Mesenchymal stem cell (in vitro differentiated cells and primary cell): Measurements from ENCODE around the gene ZC3H14. TPM values are rescaled to one million over a fixed set of nuclear protein-coding genes. Genes with fewer than 3 reads are reported as not detected.

ENCODE experiments used
- DNase-seq: peaks from one replicate; pipeline ENCODE4 v3.0.0-alpha.2; 2013
- H2AFZ ChIP-seq: one replicate; pipeline ENCODE4 v1.6.1; 2013; ENCODE audit warnings: low read depth, mild to moderate bottlenecking, control low read depth, inconsistent platforms, low read length, moderate library complexity
- H2AK5ac ChIP-seq: 2 replicates; pipeline ENCODE4 v1.6.1; 2013; ENCODE audit warnings: low read length, moderate library complexity, mild to moderate bottlenecking, inconsistent platforms; ENCODE audit not compliant: severe bottlenecking
- H2BK120ac ChIP-seq: one replicate; pipeline ENCODE4 v1.6.1; 2013; ENCODE audit warnings: low read depth, mild to moderate bottlenecking, inconsistent platforms, low read length, moderate library complexity
- H2BK12ac ChIP-seq, 2 experiments: one replicate each; pipeline ENCODE4 v1.6.1; 2013; ENCODE audit warnings: inconsistent platforms in 2 of 2, low read length in 2 of 2, mild to moderate bottlenecking in 2 of 2, moderate library complexity in 2 of 2, control low read depth in 1 of 2
- H2BK15ac ChIP-seq: one replicate; pipeline ENCODE4 v1.6.1; 2013; ENCODE audit warnings: mild to moderate bottlenecking, low read depth, inconsistent platforms; ENCODE audit not compliant: poor library complexity, severe bottlenecking
- H2BK5ac ChIP-seq: 2 replicates; pipeline ENCODE4 v1.6.1; 2013; ENCODE audit warnings: low read depth, mild to moderate bottlenecking, low read length, control low read depth, inconsistent platforms; ENCODE audit not compliant: poor library complexity, severe bottlenecking
- H3K14ac ChIP-seq, 2 experiments: one replicate each; pipeline ENCODE4 v1.6.1; 2013; ENCODE audit warnings: inconsistent platforms in 2 of 2, low read length in 2 of 2, control low read depth in 1 of 2, mild to moderate bottlenecking in 1 of 2, moderate library complexity in 1 of 2
- H3K18ac ChIP-seq, 2 experiments: one replicate each; pipeline ENCODE4 v1.6.1; 2013; ENCODE audit warnings: inconsistent platforms in 2 of 2, low read length in 2 of 2, control low read depth in 1 of 2, low read depth in 1 of 2, mild to moderate bottlenecking in 1 of 2
- H3K23ac ChIP-seq, 2 experiments: one replicate each; pipeline ENCODE4 v1.6.1; 2013; ENCODE audit warnings: inconsistent platforms in 2 of 2, low read length in 2 of 2, mild to moderate bottlenecking in 2 of 2, moderate library complexity in 2 of 2, control low read depth in 1 of 2
- H3K27ac ChIP-seq: 2 replicates; pipeline ENCODE4 v1.5.1; 2013; ENCODE audit warnings: mild to moderate bottlenecking, moderate library complexity, low read length, control low read depth, inconsistent platforms; ENCODE audit not compliant: poor library complexity, severe bottlenecking
- H3K27me3 ChIP-seq, 2 experiments: 2 replicates each; pipeline versions ENCODE4 v1.6.1 to v1.7.0; 2013; ENCODE audit warnings: low read length in 2 of 2, mild to moderate bottlenecking in 2 of 2, moderate library complexity in 2 of 2, control low read depth in 1 of 2, inconsistent platforms in 1 of 2; ENCODE audit not compliant: control insufficient read depth in 1 of 2, insufficient read depth in 1 of 2
- H3K36me3 ChIP-seq, 2 experiments: 2 replicates each; pipeline versions ENCODE4 v1.6.1 to v1.7.0; 2013; ENCODE audit warnings: low read length in 2 of 2, control low read depth in 1 of 2, inconsistent platforms in 1 of 2, low read depth in 1 of 2, mild to moderate bottlenecking in 1 of 2; ENCODE audit not compliant: insufficient read depth in 2 of 2, control insufficient read depth in 1 of 2
- H3K4ac ChIP-seq, 2 experiments: one replicate each; pipeline ENCODE4 v1.6.1; 2013; ENCODE audit warnings: inconsistent platforms in 2 of 2, low read length in 2 of 2, mild to moderate bottlenecking in 2 of 2, moderate library complexity in 2 of 2, control low read depth in 1 of 2, low read depth in 1 of 2
- H3K4me1 ChIP-seq: 2 replicates; pipeline ENCODE4 v1.6.1; 2013; ENCODE audit warnings: low read depth, low read length, control low read depth; ENCODE audit not compliant: control insufficient read depth, insufficient read depth
- H3K4me2 ChIP-seq: 2 replicates; pipeline ENCODE4 v1.6.1; 2013; ENCODE audit warnings: low read length, mild to moderate bottlenecking, inconsistent platforms; ENCODE audit not compliant: poor library complexity, severe bottlenecking
- H3K4me3 ChIP-seq, 2 experiments: 2 replicates each; pipeline versions ENCODE4 v1.5.1 to v1.7.0; 2013; ENCODE audit warnings: low read length in 2 of 2, mild to moderate bottlenecking in 2 of 2, control low read depth in 1 of 2, low read depth in 1 of 2; ENCODE audit not compliant: insufficient read depth in 1 of 2
- H3K79me1 ChIP-seq: replicated peaks from 2 replicates; pipeline ENCODE4 v1.6.1; 2013; ENCODE audit warnings: mild to moderate bottlenecking, control low read depth, low read length, inconsistent platforms; ENCODE audit not compliant: poor library complexity, severe bottlenecking
- H3K9ac ChIP-seq: 2 replicates; pipeline ENCODE4 v1.7.0; 2013; ENCODE audit warnings: mild to moderate bottlenecking, low read length, moderate library complexity
- H3K9me3 ChIP-seq: 2 replicates; pipeline ENCODE4 v1.7.0; 2013; ENCODE audit warnings: mild to moderate bottlenecking, low read length; ENCODE audit not compliant: control insufficient read depth
- H4K8ac ChIP-seq: one replicate; pipeline ENCODE4 v1.6.1; 2013; ENCODE audit warnings: inconsistent platforms, mild to moderate bottlenecking, low read length, moderate library complexity
- H4K91ac ChIP-seq: one replicate; pipeline ENCODE4 v1.6.1; 2013; ENCODE audit warnings: mild to moderate bottlenecking, low read length, inconsistent platforms
- WGBS: methylation state at CpG from one replicate; pipeline ENCODE4 v1.1.7; 2013; ENCODE audit warnings: mixed read lengths; 5-methylcytosine and 5-hydroxymethylcytosine counted together
- small RNA-seq: library from polyadenylated mRNA; stranded (forward); fragments of <200 nt; extraction: miRNeasy Mini kit (QIAGEN cat#:217004); gene quantifications from one replicate; pipeline ENCODE3, GENCODE V24; 2013; ENCODE audit warnings: low read depth

The ZC3H14 gene

DNA sequence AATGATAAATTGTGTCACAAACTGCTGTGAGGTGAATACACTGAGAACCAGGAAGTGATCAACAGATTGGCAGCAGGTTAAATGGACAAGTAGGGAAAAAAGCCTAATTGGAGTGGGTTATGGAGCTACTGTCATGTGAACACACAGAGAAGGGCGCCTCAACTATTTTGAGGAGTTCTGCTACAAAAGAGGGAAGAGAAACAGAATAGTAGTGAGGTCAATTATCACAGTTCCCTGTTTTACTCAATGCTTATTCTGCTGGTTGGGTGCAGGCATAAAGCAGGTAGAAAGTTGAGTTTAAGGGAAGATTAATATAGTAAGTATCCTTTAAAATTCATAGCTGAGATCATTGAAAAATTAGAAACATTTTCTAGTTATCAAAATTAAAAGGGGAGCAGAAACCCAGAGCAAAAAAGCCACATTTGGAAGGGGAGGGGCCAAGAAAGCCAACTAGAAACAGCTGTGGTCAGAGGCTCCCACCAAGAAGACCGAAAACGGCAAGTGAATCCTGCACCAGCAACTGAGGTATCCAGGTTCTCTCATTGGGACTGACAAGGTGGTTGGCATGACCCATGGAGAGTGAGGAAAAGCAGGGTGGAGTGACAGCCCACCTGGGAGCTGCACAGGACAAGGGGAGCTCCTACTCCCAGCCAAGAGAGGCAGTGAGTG is 105.7 kb downstream of the ZC3H14 start:
- Histone ChIP-seq H3K4me1 (no peaks in the 10 kb centered on the region), H3K9ac (no peak overlapping the region), H3K4ac (no peak overlapping the region), H3K18ac (no peak overlapping the region), H3K9me3 (peaks cover 8% of the 10 kb centered on the region), H2BK12ac (no peak overlapping the region), H3K27me3 (peaks cover 6 to 23% of the 10 kb centered on the region in 2 experiments), H2BK15ac (no peak overlapping the region), H3K36me3 (no peaks in the 10 kb centered on the region), H2AK5ac (no peak overlapping the region), H3K14ac (no peak overlapping the region), H3K4me3 (no peak overlapping the region), H2BK120ac (no peak overlapping the region), H4K91ac (no peak overlapping the region), H2BK5ac (no peak overlapping the region), H3K27ac (no peak overlapping the region), H4K8ac (no peak overlapping the region), H3K79me1 (no peaks in the 10 kb centered on the region), H3K4me2 (no peak overlapping the region), H2AFZ (no peak overlapping the region), H3K23ac (no peak overlapping the region)
- WGBS, result 99% methylated on average over 3 of the region's 3 CpGs
- no peak for DNase-seq

DNA sequence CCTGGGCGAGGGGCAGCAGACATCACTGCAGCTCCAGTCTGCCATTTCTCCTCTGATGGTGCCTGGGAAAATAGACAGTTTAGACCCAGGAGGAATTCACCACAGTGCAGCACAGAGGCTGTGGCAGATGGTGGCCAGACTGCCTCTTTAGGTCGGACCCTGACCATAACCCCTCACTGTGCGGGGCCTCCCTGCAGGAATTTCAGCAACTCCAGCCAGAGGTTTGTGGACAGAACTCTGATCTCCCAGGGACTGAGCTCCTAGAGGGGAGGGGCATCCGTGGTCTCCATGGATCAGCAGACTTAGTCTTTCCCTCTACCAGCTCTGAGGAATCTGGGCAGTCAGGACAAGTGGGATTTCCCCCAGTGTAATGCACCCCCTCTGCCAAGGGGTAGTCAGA is 106.5 kb downstream of the ZC3H14 start:
- 67% methylated on average over 4 of the region's 4 CpGs for WGBS
- H3K4me1 ChIP-seq, result no peaks in the 10 kb centered on the region
- no peak overlapping the region for H2AFZ ChIP-seq

More for the DNA sequence above, 106.5 kb downstream of the ZC3H14 start:
- H2BK12ac ChIP-seq, result no peak overlapping the region
- no peak overlapping the region for H3K4me2 ChIP-seq
- no peak overlapping the region for H3K18ac ChIP-seq
- no peak overlapping the region for H3K9ac ChIP-seq
- H2AK5ac ChIP-seq, result no peak overlapping the region
- no peaks in the 10 kb centered on the region for H3K79me1 ChIP-seq
- no peak overlapping the region for H3K23ac ChIP-seq
- no peak overlapping the region for H2BK5ac ChIP-seq
- H3K14ac ChIP-seq, result no peak overlapping the region
- no peak overlapping the region for H2BK15ac ChIP-seq
- H3K36me3 ChIP-seq, result no peaks in the 10 kb centered on the region
- no peak overlapping the region for H4K8ac ChIP-seq
- peaks cover 6 to 23% of the 10 kb centered on the region in 2 experiments for H3K27me3 ChIP-seq
- H2BK120ac ChIP-seq, result no peak overlapping the region
- no peak overlapping the region for H3K4ac ChIP-seq
- H3K27ac ChIP-seq, result no peak overlapping the region
- no peak for DNase-seq
- peaks cover 8% of the 10 kb centered on the region for H3K9me3 ChIP-seq
- no peak overlapping the region for H4K91ac ChIP-seq
- H3K4me3 ChIP-seq, result no peak overlapping the region

Small RNAs within 50 kb of the gene (small RNA-seq; reads per million reads assigned to genes)
- not detected for gene RNU4-22P
